IMR-90 (cell line): ENCODE data around the gene ECM1. TPM values are rescaled to one million over a fixed set of nuclear protein-coding genes. Genes with fewer than 3 reads are reported as not detected.

Experiments
- ATAC-seq: fragments of 200-7000 bp; cut with Tn5 transposase; 2 replicates; pipeline ENCODE4 v1.9.1; 2020; ENCODE audit warnings: low read depth, mild to moderate bottlenecking, moderate library complexity
- BruUV-seq: library from RNA; stranded (reverse); fragments of 400-500 nt; replicated peaks from 2 replicates; lab custom pipeline; 2021; lab: Mats Ljungman, UMichigan
- CTCF ChIA-PET: fragments of 300-600 bp; formaldehyde crosslinking; extraction: SDS; loops from one replicate; lab custom pipeline; 2021; ENCODE audit warnings: antibody characterized with exemption; lab: Yijun Ruan, JAX
- POLR2A ChIA-PET: fragments of 300-600 bp; sonication (Branson Sonifier 250); formaldehyde crosslinking; loops from one replicate; lab custom pipeline; 2022; ENCODE audit warnings: antibody characterized with exemption; ENCODE audit not compliant: unreplicated experiment; lab: Charles Lee
- DNase-seq: peaks from one replicate; pipeline ENCODE4 v3.0.0; 2013
- H2AFZ ChIP-seq: replicated peaks from 2 replicates; pipeline ENCODE3; 2013; ENCODE audit warnings: low read length, mild to moderate bottlenecking; ENCODE audit not compliant: poor library complexity
- H2AK5ac ChIP-seq: 2 replicates; pipeline ENCODE4 v1.6.1; 2013; ENCODE audit warnings: low read depth, low read length, inconsistent platforms
- H2AK9ac ChIP-seq: replicated peaks from 2 replicates; pipeline ENCODE3; 2013; ENCODE audit warnings: mild to moderate bottlenecking, low read depth, low read length, moderate library complexity; ENCODE audit not compliant: poor library complexity
- H2BK120ac ChIP-seq: 2 replicates; pipeline ENCODE4 v1.6.1; 2013; ENCODE audit warnings: low read depth, low read length, inconsistent platforms
- H2BK15ac ChIP-seq: 3 replicates; pipeline ENCODE4 v1.6.1; 2013; ENCODE audit warnings: low read depth, low read length, inconsistent platforms
- H2BK20ac ChIP-seq: 2 replicates; pipeline ENCODE4 v1.6.1; 2013; ENCODE audit warnings: low read depth, mild to moderate bottlenecking, inconsistent platforms, low read length, moderate library complexity
- H2BK5ac ChIP-seq: 2 replicates; pipeline ENCODE4 v1.6.1; 2013; ENCODE audit warnings: mild to moderate bottlenecking, low read depth, low read length, inconsistent platforms; ENCODE audit not compliant: poor library complexity, severe bottlenecking
- H3K14ac ChIP-seq: replicated peaks from 2 replicates; pipeline ENCODE4 v1.6.1; 2013; ENCODE audit warnings: low read depth, low read length, inconsistent platforms
- H3K18ac ChIP-seq: 2 replicates; pipeline ENCODE4 v1.6.1; 2013; ENCODE audit warnings: low read depth, low read length, control low read depth
- H3K23ac ChIP-seq: 2 replicates; pipeline ENCODE4 v1.6.1; 2013; ENCODE audit warnings: low read depth, low read length, inconsistent platforms
- H3K27ac ChIP-seq: 2 replicates; pipeline ENCODE4 v1.5.1; 2013; ENCODE audit warnings: mild to moderate bottlenecking, control low read depth, low read length; ENCODE audit not compliant: insufficient read depth
- H3K27me3 ChIP-seq: 2 replicates; pipeline ENCODE4 v1.6.1; 2013; ENCODE audit warnings: low read length; ENCODE audit not compliant: control insufficient read depth, insufficient read depth
- H3K36me3 ChIP-seq: 2 replicates; pipeline ENCODE4 v1.6.1; 2013; ENCODE audit warnings: low read length, mixed read lengths; ENCODE audit not compliant: control insufficient read depth, insufficient read depth
- H3K4ac ChIP-seq: 2 replicates; pipeline ENCODE4 v1.6.1; 2013; ENCODE audit warnings: low read depth, low read length, inconsistent platforms
- H3K4me1 ChIP-seq: 2 replicates; pipeline ENCODE4 v1.6.1; 2013; ENCODE audit warnings: low read length, mixed read lengths; ENCODE audit not compliant: control insufficient read depth, insufficient read depth
- H3K4me2 ChIP-seq: 2 replicates; pipeline ENCODE4 v1.6.1; 2013; ENCODE audit warnings: low read depth, mild to moderate bottlenecking, control low read depth, low read length, moderate library complexity
- H3K4me3 ChIP-seq: 2 replicates; pipeline ENCODE4 v1.5.1; 2013; ENCODE audit warnings: low read depth, mild to moderate bottlenecking, control low read depth, low read length, moderate library complexity; ENCODE audit not compliant: insufficient read depth
- H3K56ac ChIP-seq: 2 replicates; pipeline ENCODE4 v1.6.1; 2013; ENCODE audit warnings: low read length, inconsistent platforms; ENCODE audit not compliant: insufficient read depth; ENCODE audit errors: extremely low read depth
- H3K79me1 ChIP-seq, 2 experiments: 2 replicates each; pipeline ENCODE4 v1.6.1; 2013; ENCODE audit warnings: low read length in 2 of 2, inconsistent platforms in 1 of 2, low read depth in 1 of 2
- H3K9ac ChIP-seq: 2 replicates; pipeline ENCODE4 v1.6.1; 2013; ENCODE audit warnings: low read depth, low read length, control low read depth
- H3K9me1 ChIP-seq: 2 replicates; pipeline ENCODE4 v1.6.1; 2013; ENCODE audit warnings: low read length, inconsistent platforms; ENCODE audit not compliant: insufficient read depth
- H3K9me3 ChIP-seq: 2 replicates; pipeline ENCODE4 v1.6.1; 2013; ENCODE audit warnings: low read length; ENCODE audit not compliant: control insufficient read depth, insufficient read depth
- H4K20me1 ChIP-seq: 2 replicates; pipeline ENCODE4 v1.6.1; 2013; ENCODE audit warnings: low read length, inconsistent platforms; ENCODE audit not compliant: insufficient read depth
- H4K5ac ChIP-seq: 2 replicates; pipeline ENCODE4 v1.6.1; 2013; ENCODE audit warnings: mild to moderate bottlenecking, low read depth, low read length, control low read depth
- H4K8ac ChIP-seq, 2 experiments: 2 replicates each; pipeline ENCODE4 v1.6.1; 2013; ENCODE audit warnings: low read depth in 2 of 2, low read length in 2 of 2, control low read depth in 1 of 2, inconsistent platforms in 1 of 2
- H4K91ac ChIP-seq: 2 replicates; pipeline ENCODE4 v1.6.1; 2013; ENCODE audit warnings: low read depth, low read length, inconsistent platforms; ENCODE audit not compliant: insufficient read depth
- CEBPB ChIP-seq: IDR thresholded peaks from 2 replicates; pipeline ENCODE4 v1.6.1; 2012; ENCODE audit warnings: low read depth, low read length, improper control_type of control experiment
- CHD1 ChIP-seq: IDR thresholded peaks from 2 replicates; pipeline ENCODE4 v1.6.1; 2012; ENCODE audit warnings: low read depth, low read length, improper control_type of control experiment
- FOS ChIP-seq: fragments of 150-350 bp; IDR thresholded peaks from 2 replicates; pipeline ENCODE4 v1.6.1; 2016; ENCODE audit warnings: low read depth, low read length
- MAFK ChIP-seq: IDR thresholded peaks from 2 replicates; pipeline ENCODE4 v1.6.1; 2012; ENCODE audit warnings: low read depth, low read length, improper control_type of control experiment
- MAZ ChIP-seq: IDR thresholded peaks from 2 replicates; pipeline ENCODE4 v1.6.1; 2012; ENCODE audit warnings: low read depth, mild to moderate bottlenecking, low read length, improper control_type of control experiment, moderate library complexity, borderline replicate concordance
- MXI1 ChIP-seq: IDR thresholded peaks from 2 replicates; pipeline ENCODE4 v1.6.1; 2012; ENCODE audit warnings: low read depth, mild to moderate bottlenecking, low read length, moderate library complexity, borderline replicate concordance
- NFE2L2 ChIP-seq: fragments of 150-350 bp; IDR thresholded peaks from 2 replicates; pipeline ENCODE4 v1.6.1; 2016; ENCODE audit warnings: low read depth, mild to moderate bottlenecking, low read length
- POLR2A ChIP-seq: IDR thresholded peaks from 2 replicates; pipeline ENCODE4 v1.6.1; 2012; ENCODE audit warnings: mild to moderate bottlenecking, low read depth, low read length
- RAD21 ChIP-seq: IDR thresholded peaks from 2 replicates; pipeline ENCODE4 v1.6.1; 2012; ENCODE audit warnings: low read length, improper control_type of control experiment
- RCOR1 ChIP-seq: IDR thresholded peaks from 2 replicates; pipeline ENCODE4 v1.6.1; 2012; ENCODE audit warnings: mild to moderate bottlenecking, low read length, improper control_type of control experiment; ENCODE audit not compliant: insufficient replicate concordance
- RFX5 ChIP-seq: IDR thresholded peaks from 2 replicates; pipeline ENCODE4 v1.8.0; 2012; ENCODE audit warnings: low read depth, mild to moderate bottlenecking, low read length, moderate library complexity
- SMC3 ChIP-seq: fragments of 150-350 bp; IDR thresholded peaks from 2 replicates; pipeline ENCODE4 v1.6.1; 2016; ENCODE audit warnings: low read depth, mild to moderate bottlenecking, antibody characterized with exemption, low read length, moderate library complexity
- WGBS, 2 experiments: methylation state at CpG; one replicate each; pipeline versions ENCODE4 v1.1.5 to v1.1.7; 2013; ENCODE audit warnings: missing lambda C conversion rate in 2 of 2; ENCODE audit not compliant: insufficient read length in 1 of 2; ENCODE audit errors: extremely low coverage in 2 of 2; 5-methylcytosine and 5-hydroxymethylcytosine counted together
- dilution Hi-C: fragments of 300-500 bp; cut with HindIII; formaldehyde crosslinking; loops from one replicate; pipeline ENCODE4 v1.14.3; 2018; ENCODE audit warnings: low sequenced_read_pairs; ENCODE audit not compliant: unreplicated experiment
- in situ Hi-C: fragments of 300-500 bp; cut with MboI; formaldehyde crosslinking; loops from 3 replicates; pipeline ENCODE4 v1.14.3; 2019; ENCODE audit warnings: low sequenced_read_pairs, inconsistent platforms, mixed read lengths
- intact Hi-C: fragments of 100-400 bp; cut with micrococcal nuclease; formaldehyde crosslinking; loops from 2 replicates; pipeline ENCODE4 v1.10.0; 2022
- polyA plus RNA-seq, 3 experiments: library from polyadenylated mRNA; depleted of rRNA; stranded (reverse); fragments of >200 nt; gene quantifications; 2 replicates each; pipeline ENCODE4 v1.2.3, GENCODE V29; 2012; ENCODE audit warnings: low replicate concordance in 1 of 3
- total RNA-seq: library from RNA; depleted of rRNA; stranded (reverse); fragments of >200 nt; gene quantifications from 2 replicates; pipeline ENCODE4 v1.2.3, GENCODE V29; 2012
- TF ChIP-seq, protein P1 (sequence below): conservative IDR thresholded peaks from 2 replicates; pipeline ENCODE4 v1.5.1; 2012; ENCODE audit warnings: mild to moderate bottlenecking, low read depth, low read length, improper control_type of control experiment
- TF ChIP-seq, protein P2 (sequence below): fragments of 150-350 bp; IDR thresholded peaks from 2 replicates; pipeline ENCODE4 v1.6.1; 2016; ENCODE audit warnings: low read depth, mild to moderate bottlenecking, low read length, moderate library complexity, borderline replicate concordance

ECM1 gene
- total and polyA plus RNA-seq, 2 of the 4 experiments (the other 2 are of a cell fraction): 20.1 to 230 TPM

DNA sequence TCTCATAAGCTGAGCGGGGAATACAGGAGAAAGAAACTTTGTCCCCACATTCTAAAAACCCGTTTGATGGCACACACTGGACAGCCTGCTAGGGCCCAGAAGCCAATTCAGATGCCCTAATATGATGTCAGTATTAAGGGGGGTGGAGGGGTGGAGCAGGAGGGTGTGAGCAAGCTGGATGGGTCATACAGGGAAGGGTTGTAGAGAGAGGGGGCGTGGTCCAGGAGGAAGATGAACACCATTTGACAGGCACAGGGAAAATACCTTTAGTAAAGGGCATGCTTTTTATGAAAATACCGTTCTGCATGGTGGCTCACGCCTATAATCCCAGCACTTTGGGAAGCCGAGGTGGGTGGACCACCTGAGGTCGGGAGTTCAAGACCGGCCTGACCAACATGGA, 14.7 kb upstream of the ECM1 start:
- Histone ChIP-seq H2BK20ac (no peak overlapping the region), H3K14ac (no peak overlapping the region), H4K20me1 (no peaks in the 10 kb centered on the region), H4K8ac (no peak overlapping the region), H3K79me1 (peaks cover 4% of the 10 kb centered on the region in 2 experiments), H2BK15ac (no peak overlapping the region), H3K56ac (no peak overlapping the region), H3K9ac (no peak overlapping the region), H3K27me3 (no peaks in the 10 kb centered on the region), H2BK120ac (no peak overlapping the region), H4K91ac (no peak overlapping the region), H2BK5ac (no peak overlapping the region), H3K4me1 (no peaks in the 10 kb centered on the region), H2AK9ac (no peak overlapping the region), H3K36me3 (peaks cover 32% of the 10 kb centered on the region), H2AFZ (no peak overlapping the region), H3K9me1 (no peaks in the 10 kb centered on the region; the same call in 1 of the 2 replicates), H3K9me3 (no peaks in the 10 kb centered on the region), H3K27ac (no peak overlapping the region), H2AK5ac (no peak overlapping the region), H3K18ac (no peak overlapping the region), H4K5ac (no peak overlapping the region), H3K4ac (no peak overlapping the region), H3K4me3 (no peak overlapping the region), H3K23ac (no peak overlapping the region), H3K4me2 (no peak overlapping the region)
- intact Hi-C loops: no loop called here
- ATAC-seq: no peak
- dilution Hi-C loops: no loop called here
- no peak for DNase-seq
- BruUV-seq: no TSS peak
- POLR2A ChIA-PET: no interaction called here
- no CpG with 5 or more reads among the region's 8 CpGs for WGBS, 2 experiments
- CTCF ChIA-PET: no interaction called here
- in situ Hi-C loops: no loop called here
- TF ChIP-seq POLR2A (no peak), CHD1 (no peak), RCOR1 (no peak), CEBPB (no peak), MAZ (no peak), MAFK (no peak), SMC3 (no peak), MXI1 (no peak), RAD21 (no peak), FOS (no peak), NFE2L2 (no peak), RFX5 (no peak)
- TF ChIP-seq, protein P1, sequence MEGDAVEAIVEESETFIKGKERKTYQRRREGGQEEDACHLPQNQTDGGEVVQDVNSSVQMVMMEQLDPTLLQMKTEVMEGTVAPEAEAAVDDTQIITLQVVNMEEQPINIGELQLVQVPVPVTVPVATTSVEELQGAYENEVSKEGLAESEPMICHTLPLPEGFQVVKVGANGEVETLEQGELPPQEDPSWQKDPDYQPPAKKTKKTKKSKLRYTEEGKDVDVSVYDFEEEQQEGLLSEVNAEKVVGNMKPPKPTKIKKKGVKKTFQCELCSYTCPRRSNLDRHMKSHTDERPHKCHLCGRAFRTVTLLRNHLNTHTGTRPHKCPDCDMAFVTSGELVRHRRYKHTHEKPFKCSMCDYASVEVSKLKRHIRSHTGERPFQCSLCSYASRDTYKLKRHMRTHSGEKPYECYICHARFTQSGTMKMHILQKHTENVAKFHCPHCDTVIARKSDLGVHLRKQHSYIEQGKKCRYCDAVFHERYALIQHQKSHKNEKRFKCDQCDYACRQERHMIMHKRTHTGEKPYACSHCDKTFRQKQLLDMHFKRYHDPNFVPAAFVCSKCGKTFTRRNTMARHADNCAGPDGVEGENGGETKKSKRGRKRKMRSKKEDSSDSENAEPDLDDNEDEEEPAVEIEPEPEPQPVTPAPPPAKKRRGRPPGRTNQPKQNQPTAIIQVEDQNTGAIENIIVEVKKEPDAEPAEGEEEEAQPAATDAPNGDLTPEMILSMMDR: no peak
- TF ChIP-seq, protein P2, sequence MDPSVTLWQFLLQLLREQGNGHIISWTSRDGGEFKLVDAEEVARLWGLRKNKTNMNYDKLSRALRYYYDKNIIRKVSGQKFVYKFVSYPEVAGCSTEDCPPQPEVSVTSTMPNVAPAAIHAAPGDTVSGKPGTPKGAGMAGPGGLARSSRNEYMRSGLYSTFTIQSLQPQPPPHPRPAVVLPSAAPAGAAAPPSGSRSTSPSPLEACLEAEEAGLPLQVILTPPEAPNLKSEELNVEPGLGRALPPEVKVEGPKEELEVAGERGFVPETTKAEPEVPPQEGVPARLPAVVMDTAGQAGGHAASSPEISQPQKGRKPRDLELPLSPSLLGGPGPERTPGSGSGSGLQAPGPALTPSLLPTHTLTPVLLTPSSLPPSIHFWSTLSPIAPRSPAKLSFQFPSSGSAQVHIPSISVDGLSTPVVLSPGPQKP: no peak
